Activated CD4-positive, alpha-beta T cell treated with anti-CD3 and anti-CD28 coated beads, Interleukin-10, Interleukin-2, amounts not matched to agents 100 ng/mL and 50 ng/mL, durations not matched to agents 16 hours and 8 hours (primary cell): ENCODE measurements around the gene GDNF.
"Not testable (repeated sequence)": the region's sequence is repeated elsewhere in the genome, so short reads cannot be mapped to it uniquely, and the experiment has no call there.

Experiments used
- DNase-seq: peaks from one replicate; pipeline ENCODE4 v3.0.0-alpha.2; 2020

GDNF gene

GRCh38 chr5:37815913-37816312, 23.9 kb downstream of the GDNF start:
- DNase-seq, result no peak

- DNase-seq, result no peak
These were observed 25.1 kb downstream of the GDNF start for GRCh38 chr5:37814699-37815098.

GRCh38 chr5:37812365-37812764, 27.5 kb downstream of the GDNF start:
- DNase-seq, result no peak

- no peak for DNase-seq
These were observed 28.0 kb downstream of the GDNF start for GRCh38 chr5:37811866-37812265.

- no peak for DNase-seq
These were observed 29.5 kb downstream of the GDNF start for GRCh38 chr5:37810311-37810710.

GRCh38 chr5:37808945-37809344, 30.9 kb downstream of the GDNF start:
- DNase-seq, result no peak

- no peak for DNase-seq
These were observed 32.1 kb downstream of the GDNF start for GRCh38 chr5:37807621-37808301.

GRCh38 chr5:37807015-37807414, 32.8 kb downstream of the GDNF start:
- DNase-seq, result no peak

- DNase-seq, result no peak
These were observed 33.4 kb downstream of the GDNF start for GRCh38 chr5:37806476-37806875.

- no peak for DNase-seq
These were observed 33.8 kb downstream of the GDNF start for GRCh38 chr5:37806016-37806415.

GRCh38 chr5:37804401-37804800, 35.4 kb downstream of the GDNF start:
- DNase-seq, result no peak

- DNase-seq, result no peak
These were observed 36.4 kb downstream of the GDNF start for GRCh38 chr5:37803487-37803886.

- no peak for DNase-seq
These were observed 38.3 kb downstream of the GDNF start for GRCh38 chr5:37801521-37801920.

GRCh38 chr5:37799865-37800421, 39.9 kb downstream of the GDNF start:
- no peak for DNase-seq

GRCh38 chr5:37796435-37796834, 43.4 kb downstream of the GDNF start:
- DNase-seq, result not testable (repeated sequence)

GRCh38 chr5:37795292-37795691, 44.5 kb downstream of the GDNF start:
- not testable (repeated sequence) for DNase-seq

GRCh38 chr5:37792975-37793631, 46.7 kb downstream of the GDNF start:
- no peak for DNase-seq

- no peak for DNase-seq
These were observed 48.5 kb downstream of the GDNF start for GRCh38 chr5:37791321-37791720.

- no peak for DNase-seq
These were observed 49.9 kb downstream of the GDNF start for GRCh38 chr5:37789991-37790390.

- no peak for DNase-seq
These were observed 52.1 kb downstream of the GDNF start for GRCh38 chr5:37787742-37788141.

GRCh38 chr5:37786862-37787519, 52.9 kb downstream of the GDNF start:
- DNase-seq, result peak; percentile 2

- no peak for DNase-seq
These were observed 53.4 kb downstream of the GDNF start for GRCh38 chr5:37786416-37786815.

GRCh38 chr5:37781409-37781808, 58.4 kb downstream of the GDNF start:
- DNase-seq, result not testable (repeated sequence)
